GM12891 (cell line): ENCODE measurements around the gene VSIG10L2.

ENCODE experiments used
- DNase-seq: peaks from one replicate; pipeline ENCODE4 v3.0.0; 2011; ENCODE audit warnings: low spot score; ENCODE audit not compliant: insufficient read length
- FAIRE-seq: peaks from 2 replicates; lab custom pipeline; 2011; peaks lifted over from hg19 to GRCh38; lab: Jason Lieb, UNC
- PAX5 ChIP-seq: IDR thresholded peaks from 2 replicates; pipeline ENCODE4 v1.6.1; 2011; ENCODE audit warnings: low read length, moderate library complexity, mild to moderate bottlenecking; ENCODE audit not compliant: insufficient read depth, severe bottlenecking
- POLR2A ChIP-seq: IDR thresholded peaks from 2 replicates; pipeline ENCODE4 v1.6.1; 2011; ENCODE audit warnings: low read depth, low read length, control low read depth
- POLR2AphosphoS5 ChIP-seq: IDR thresholded peaks from 2 replicates; pipeline ENCODE4 v1.6.1; 2011; ENCODE audit warnings: low read depth, low read length, control low read depth
- POU2F2 ChIP-seq: IDR thresholded peaks from 2 replicates; pipeline ENCODE4 v1.6.1; 2011; ENCODE audit warnings: low read depth, mild to moderate bottlenecking, control low read depth, low read length, moderate library complexity
- SPI1 ChIP-seq: IDR thresholded peaks from 2 replicates; pipeline ENCODE4 v1.6.1; 2011; ENCODE audit warnings: low read depth, low read length, control low read depth
- TAF1 ChIP-seq: IDR thresholded peaks from 2 replicates; pipeline ENCODE4 v1.6.1; 2011; ENCODE audit warnings: low read depth, low read length, control low read depth

Gene VSIG10L2

GRCh38 chr11:125929445-125930075, 16.3 kb upstream of the VSIG10L2 start:
- DNase-seq (no peak), FAIRE-seq (no peak)
- no peak for TF ChIP-seq TAF1
- TF ChIP-seq POLR2A: no peak
- TF ChIP-seq PAX5: no peak
- TF ChIP-seq SPI1: no peak
- no peak for TF ChIP-seq POLR2AphosphoS5
- no peak for TF ChIP-seq POU2F2

GRCh38 chr11:125930076-125930450, 15.8 kb upstream of the VSIG10L2 start:
- DNase-seq (no peak), FAIRE-seq (no peak)
- no peak for TF ChIP-seq POLR2AphosphoS5
- no peak for TF ChIP-seq SPI1
- no peak for TF ChIP-seq PAX5
- no peak for TF ChIP-seq TAF1
- TF ChIP-seq POU2F2: no peak
- TF ChIP-seq POLR2A: no peak

DNA sequence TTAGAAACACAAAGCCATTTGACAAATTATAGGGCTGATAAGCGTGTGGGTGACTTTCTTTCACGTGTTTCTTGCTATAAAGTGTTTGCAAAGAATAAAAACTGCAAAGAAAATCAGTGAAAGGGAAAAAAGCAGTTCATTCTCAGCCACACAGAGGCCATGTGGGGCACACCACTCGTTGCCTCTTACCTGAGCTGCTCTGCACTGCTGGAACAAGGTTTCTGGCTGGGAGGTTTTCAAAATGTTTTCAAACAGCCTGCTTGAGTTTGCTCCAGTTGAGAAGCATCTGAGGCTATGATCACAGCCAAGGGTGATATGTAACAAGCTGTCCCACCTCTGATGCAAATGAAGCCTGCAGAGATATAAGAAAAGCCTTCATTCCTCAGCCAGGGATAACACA, 14.7 kb upstream of the VSIG10L2 start:
- FAIRE-seq: no peak

DNA sequence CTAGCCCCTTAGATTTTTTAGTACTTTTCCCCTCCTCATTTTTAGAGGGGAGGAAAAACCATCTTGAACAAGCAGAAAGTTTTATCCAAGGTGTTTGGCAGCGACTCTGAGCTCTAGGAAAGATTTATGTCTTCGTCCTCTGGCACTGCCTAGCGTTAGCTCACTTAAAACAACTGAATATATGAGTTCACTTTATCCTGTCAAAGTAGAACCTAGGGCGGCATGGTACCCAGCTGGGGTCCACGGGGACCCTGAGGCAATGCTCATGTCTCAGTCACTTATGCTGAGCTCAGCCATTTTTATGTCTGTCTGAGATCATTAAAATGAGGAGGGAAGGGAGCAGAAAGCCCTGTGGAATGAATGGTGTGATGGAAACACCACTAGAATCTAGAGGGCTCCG, 14.2 kb upstream of the VSIG10L2 start:
- TF ChIP-seq SPI1 (no peak), TAF1 (no peak), POU2F2 (no peak), POLR2AphosphoS5 (no peak), PAX5 (no peak), POLR2A (no peak)
- no peak for FAIRE-seq

More for the DNA sequence above, 14.7 kb upstream of the VSIG10L2 start:
- TF ChIP-seq PAX5: no peak
- TF ChIP-seq TAF1: no peak
- no peak for TF ChIP-seq POU2F2
- TF ChIP-seq POLR2AphosphoS5: no peak
- no peak for TF ChIP-seq SPI1
- TF ChIP-seq POLR2A: no peak
- DNase-seq: no peak

GRCh38 chr11:125932301-125932700, 13.5 kb upstream of the VSIG10L2 start:
- FAIRE-seq: no peak

More for the DNA sequence above, 14.2 kb upstream of the VSIG10L2 start:
- no peak for DNase-seq

DNA sequence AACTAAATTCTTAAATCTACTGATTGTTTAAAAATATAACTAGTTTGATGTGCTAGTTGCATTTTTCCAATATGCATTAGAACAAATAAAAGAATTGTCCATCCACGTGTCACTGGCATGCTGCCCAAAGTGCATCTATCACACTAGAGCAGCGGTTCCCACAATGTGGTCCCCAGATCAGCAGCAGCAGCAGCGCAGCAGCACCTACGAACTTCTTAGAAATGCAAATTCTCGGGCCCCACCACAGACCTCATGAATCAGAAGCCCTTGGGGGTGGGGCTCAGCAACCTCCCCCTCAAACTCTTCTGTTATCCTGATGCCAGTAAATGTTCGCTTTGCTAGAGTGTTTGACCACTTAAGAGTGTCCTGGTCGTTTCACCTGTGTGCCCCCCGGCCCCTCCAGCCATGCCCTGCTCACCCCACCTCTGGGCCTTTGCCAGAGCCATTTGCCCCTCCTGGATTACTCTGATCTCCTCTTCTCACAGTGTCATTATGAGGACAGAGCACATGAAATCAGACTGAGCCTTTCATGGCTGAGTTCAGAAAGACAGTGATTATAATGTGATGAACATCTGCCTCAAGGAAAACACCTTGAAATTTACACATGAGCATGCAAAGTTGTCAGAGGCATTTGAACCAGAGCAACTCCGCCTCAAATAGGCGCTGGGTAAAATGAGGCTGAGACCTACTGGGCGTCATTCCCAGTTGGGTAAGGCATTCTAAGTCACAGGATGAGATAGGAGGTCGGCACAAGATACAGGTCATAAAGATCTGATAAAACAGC, 12.6 kb upstream of the VSIG10L2 start:
- no peak for FAIRE-seq
- no peak for DNase-seq
- TF ChIP-seq POLR2AphosphoS5 (no peak), TAF1 (no peak), SPI1 (no peak), POLR2A (no peak), POU2F2 (no peak), PAX5 (no peak)

More at GRCh38 chr11:125932301-125932700, 13.5 kb upstream of the VSIG10L2 start:
- no peak for TF ChIP-seq SPI1
- no peak for TF ChIP-seq POLR2A
- TF ChIP-seq POU2F2: no peak
- no peak for TF ChIP-seq TAF1
- TF ChIP-seq PAX5: no peak
- no peak for TF ChIP-seq POLR2AphosphoS5
- no peak for DNase-seq

- FAIRE-seq: no peak
- no peak for TF ChIP-seq POLR2AphosphoS5
- TF ChIP-seq SPI1: no peak
- TF ChIP-seq POLR2A: no peak
- no peak for TF ChIP-seq PAX5
- TF ChIP-seq POU2F2: no peak
- no peak for TF ChIP-seq TAF1
- DNase-seq: no peak
These were observed 11.4 kb upstream of the VSIG10L2 start for GRCh38 chr11:125934473-125934872.

DNA sequence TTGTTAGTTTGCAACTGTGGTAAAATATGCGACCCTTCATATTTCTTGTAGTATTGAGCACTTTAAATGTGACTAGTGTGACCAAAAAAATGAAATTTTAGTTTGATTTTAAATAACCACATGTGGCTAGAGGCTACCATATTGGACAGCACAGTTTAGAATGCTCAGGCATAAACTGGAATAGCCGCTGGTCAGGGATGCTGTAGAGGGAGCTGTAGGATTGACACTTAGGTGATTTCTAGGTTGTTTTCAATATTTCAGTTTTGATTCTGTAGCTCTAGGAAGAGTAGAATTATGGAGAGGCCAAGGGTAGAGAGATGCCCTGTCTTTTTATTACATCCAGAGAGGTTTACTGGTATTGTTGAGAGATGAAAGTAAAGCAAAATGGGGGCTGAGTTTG, 10.8 kb upstream of the VSIG10L2 start:
- no peak for FAIRE-seq
- TF ChIP-seq POLR2AphosphoS5 (no peak), PAX5 (no peak), TAF1 (no peak), SPI1 (no peak), POU2F2 (no peak), POLR2A (no peak)
- no peak for DNase-seq

DNA sequence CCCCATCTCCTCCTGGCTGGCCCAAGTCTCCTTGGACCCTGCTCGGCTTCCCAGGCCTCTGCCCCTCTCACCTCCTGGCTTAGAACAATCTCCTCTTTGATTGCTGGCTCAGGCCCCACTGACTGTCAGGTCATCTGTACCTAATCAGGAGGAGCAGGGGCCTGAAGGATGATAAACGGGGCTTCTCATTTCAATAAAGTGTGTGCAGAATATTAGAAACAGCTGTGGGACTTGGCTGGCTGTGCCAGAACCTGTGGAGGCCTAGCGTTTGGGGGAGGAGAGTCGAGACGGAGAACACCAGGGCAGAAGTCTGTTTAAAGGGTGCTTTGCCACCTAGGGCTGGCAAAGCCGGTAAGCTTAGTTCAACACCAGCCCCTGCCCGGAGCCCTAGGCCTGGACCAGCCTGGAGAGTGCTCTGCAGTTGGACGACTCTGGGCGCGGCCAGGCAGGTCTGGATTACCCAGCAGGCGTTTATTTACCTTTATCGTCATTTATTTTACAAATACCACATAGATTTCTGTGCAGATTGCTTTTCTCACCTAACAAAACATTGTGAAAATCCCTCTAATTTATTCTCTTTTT, 10.1 kb upstream of the VSIG10L2 start:
- DNase-seq: no peak
- FAIRE-seq: no peak
- TF ChIP-seq TAF1: no peak
- TF ChIP-seq POU2F2: no peak
- no peak for TF ChIP-seq POLR2AphosphoS5
- TF ChIP-seq SPI1: no peak
- TF ChIP-seq POLR2A: no peak
- no peak for TF ChIP-seq PAX5
